Measurements from ENCODE around the gene PPM1B. TPM values are rescaled to one million over a fixed set of nuclear protein-coding genes. Genes with fewer than 3 reads are reported as not detected.
"Not testable (repeated sequence)": the region's sequence is repeated elsewhere in the genome, so short reads cannot be mapped to it uniquely, and the experiment has no call there.

Gene PPM1B
- total and polyA plus RNA-seq, 2 donors (not counting 3 experiments of a cell fraction or from before 2014, with no cell fraction given), result 8.0 to 24.1 TPM

GRCh38 chr2:44254023-44254422 is 85.3 kb downstream of the PPM1B start:
- dilution Hi-C loops (cut with MboI; ENCODE audit: extremely low pct_ligation_motif_present, low sequenced_read_pairs), result no loop called here
- DNase-seq (ENCODE audit: low read depth, low spot score), result no peak
- Histone ChIP-seq H4K20me1 (replicated peaks; ENCODE audit: control insufficient read depth, extremely low read depth, insufficient read depth, low read length) (no peaks in the 10 kb centered on the region), H3K79me2 (ENCODE audit: control insufficient read depth, insufficient read depth, low read length) (no peaks in the 10 kb centered on the region), H3K9me3 (replicated peaks; ENCODE audit: control insufficient read depth, insufficient read depth, low read length) (no peaks in the 10 kb centered on the region), H3K27me3 (ENCODE audit: control insufficient read depth in 2 of 2, insufficient read depth in 2 of 2, low read length in 2 of 2) (peaks cover 0 to 3% of the 10 kb centered on the region in 2 experiments), H3K36me3 (ENCODE audit: control insufficient read depth in 2 of 2, extremely low read depth in 1 of 2, insufficient read depth in 2 of 2, low read length in 2 of 2) (no peaks in the 10 kb centered on the region), H3K4me2 (ENCODE audit: insufficient read depth, low read length) (no peak overlapping the region), H3K9ac (replicated peaks; ENCODE audit: extremely low read depth, insufficient read depth, low read length) (no peak overlapping the region), H3K9me1 (replicated peaks; ENCODE audit: control insufficient read depth, extremely low read depth, insufficient read depth, low read length) (no peaks in the 10 kb centered on the region), H3K27ac (ENCODE audit: insufficient read depth, low read depth, low read length) (no peak overlapping the region), H3K4me1 (ENCODE audit: control insufficient read depth, extremely low read depth, insufficient read depth, low read length) (no peaks in the 10 kb centered on the region), H2AFZ (ENCODE audit: low read depth, low read length) (no peak overlapping the region), H3K4me3 (replicated peaks in 1 of 3; ENCODE audit: insufficient read depth in 1 of 3, low read depth in 1 of 3, low read length in 3 of 3) (no peak overlapping the region)
- ChIA-PET POLR2A (no interaction called here), CTCF (interaction anchor here (0.7 to 0.8 kb wide), 2 partner anchors 133 to 138 kb away, joined by 3 read pairs; no protein-coding TSS in a partner anchor)
- intact Hi-C loops (cut with micrococcal nuclease), result no loop called here
- no TSS peak for BruUV-seq (replicated peaks)
- no peak for TF ChIP-seq MAX (IDR thresholded peaks at IDR 0.05; ENCODE audit: insufficient read depth, insufficient read length)
- TF ChIP-seq FOS (IDR thresholded peaks at IDR 0.05; ENCODE audit: borderline replicate concordance, insufficient read depth, low read length), result no peak
- TF ChIP-seq POLR2AphosphoS5 (IDR thresholded peaks at IDR 0.05; ENCODE audit: insufficient read depth, low read depth, low read length), result no peak
- no peak for TF ChIP-seq POLR2A (IDR thresholded peaks at IDR 0.05; ENCODE audit: low read depth, low read length)
- no peak for TF ChIP-seq CTCF (IDR thresholded peaks at IDR 0.05; ENCODE audit: extremely low read depth in 1 of 2, insufficient read depth in 1 of 2, low read depth in 1 of 2, low read length in 2 of 2)
- TF ChIP-seq GATA2 (IDR thresholded peaks at IDR 0.05; ENCODE audit: insufficient read depth, insufficient read length, low read depth, low read length), result no peak
- TF ChIP-seq JUN (IDR thresholded peaks at IDR 0.05; ENCODE audit: borderline replicate concordance, insufficient read depth, insufficient read length, low read depth), result no peak
- no peak for TF ChIP-seq MYC (IDR thresholded peaks at IDR 0.05; ENCODE audit: low read depth, low read length)
- no peak for TF ChIP-seq EZH2 (IDR thresholded peaks at IDR 0.05; ENCODE audit: borderline replicate concordance, low read depth, low read length, severe bottlenecking)
- FAIRE-seq, result no peak

DNA sequence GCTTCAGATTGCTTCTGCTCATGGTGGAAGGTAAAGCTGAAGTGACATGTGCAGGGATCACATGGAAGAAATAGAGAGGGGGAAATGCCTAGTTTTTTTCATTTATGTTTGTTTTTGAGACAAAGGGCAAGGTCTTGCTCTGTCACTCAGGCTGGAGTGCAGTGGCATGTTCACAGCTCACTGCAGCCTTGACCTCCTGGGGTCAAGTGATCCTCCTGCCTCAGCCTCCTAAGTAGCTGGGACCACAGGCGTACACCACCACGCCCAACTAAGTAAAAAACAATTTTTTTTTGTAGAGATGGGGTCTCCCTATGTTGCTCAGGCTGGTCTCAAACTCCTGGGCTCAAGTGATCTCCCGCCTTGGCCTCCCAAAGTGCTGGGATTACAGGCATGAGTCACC is 87.0 kb downstream of the PPM1B start:
- H3K27ac ChIP-seq (ENCODE audit: insufficient read depth, low read depth, low read length); BruUV-seq (replicated peaks); FAIRE-seq; H3K4me3 ChIP-seq (replicated peaks in 1 of 3; ENCODE audit: insufficient read depth in 1 of 3, low read depth in 1 of 3, low read length in 3 of 3); H3K9me1 ChIP-seq (replicated peaks; ENCODE audit: control insufficient read depth, extremely low read depth, insufficient read depth, low read length); H3K36me3 ChIP-seq (ENCODE audit: control insufficient read depth in 2 of 2, extremely low read depth in 1 of 2, insufficient read depth in 2 of 2, low read length in 2 of 2); H3K4me1 ChIP-seq (ENCODE audit: control insufficient read depth, extremely low read depth, insufficient read depth, low read length); H3K9ac ChIP-seq (replicated peaks; ENCODE audit: extremely low read depth, insufficient read depth, low read length); H3K27me3 ChIP-seq (ENCODE audit: control insufficient read depth in 2 of 2, insufficient read depth in 2 of 2, low read length in 2 of 2); H2AFZ ChIP-seq (ENCODE audit: low read depth, low read length); intact Hi-C loops (cut with micrococcal nuclease); H3K79me2 ChIP-seq (ENCODE audit: control insufficient read depth, insufficient read depth, low read length); POLR2A ChIA-PET; DNase-seq (ENCODE audit: low read depth, low spot score); H3K4me2 ChIP-seq (ENCODE audit: insufficient read depth, low read length); H3K9me3 ChIP-seq (replicated peaks; ENCODE audit: control insufficient read depth, insufficient read depth, low read length); H4K20me1 ChIP-seq (replicated peaks; ENCODE audit: control insufficient read depth, extremely low read depth, insufficient read depth, low read length); dilution Hi-C loops (cut with MboI; ENCODE audit: extremely low pct_ligation_motif_present, low sequenced_read_pairs): not testable (repeated sequence)
- CTCF ChIA-PET, result interaction anchor here (1.3 kb wide), 3 partner anchors 10 to 212 kb away, joined by 3 to 4 read pairs (median 3); no protein-coding TSS in a partner anchor

- H3K4me1 ChIP-seq (ENCODE audit: control insufficient read depth, extremely low read depth, insufficient read depth, low read length); H3K4me3 ChIP-seq (replicated peaks in 1 of 3; ENCODE audit: insufficient read depth in 1 of 3, low read depth in 1 of 3, low read length in 3 of 3); BruUV-seq (replicated peaks); DNase-seq (ENCODE audit: low read depth, low spot score); H2AFZ ChIP-seq (ENCODE audit: low read depth, low read length); H3K27me3 ChIP-seq (ENCODE audit: control insufficient read depth in 2 of 2, insufficient read depth in 2 of 2, low read length in 2 of 2); intact Hi-C loops (cut with micrococcal nuclease); H3K27ac ChIP-seq (ENCODE audit: insufficient read depth, low read depth, low read length); H3K9me3 ChIP-seq (replicated peaks; ENCODE audit: control insufficient read depth, insufficient read depth, low read length); H3K9me1 ChIP-seq (replicated peaks; ENCODE audit: control insufficient read depth, extremely low read depth, insufficient read depth, low read length); H3K36me3 ChIP-seq (ENCODE audit: control insufficient read depth in 2 of 2, extremely low read depth in 1 of 2, insufficient read depth in 2 of 2, low read length in 2 of 2); dilution Hi-C loops (cut with MboI; ENCODE audit: extremely low pct_ligation_motif_present, low sequenced_read_pairs); POLR2A ChIA-PET; H3K79me2 ChIP-seq (ENCODE audit: control insufficient read depth, insufficient read depth, low read length); H3K4me2 ChIP-seq (ENCODE audit: insufficient read depth, low read length); CTCF ChIA-PET; H3K9ac ChIP-seq (replicated peaks; ENCODE audit: extremely low read depth, insufficient read depth, low read length); FAIRE-seq; H4K20me1 ChIP-seq (replicated peaks; ENCODE audit: control insufficient read depth, extremely low read depth, insufficient read depth, low read length): not testable (repeated sequence)
These were observed 89.1 kb downstream of the PPM1B start for GRCh38 chr2:44257802-44258201.

Measured in endothelial cell of umbilical vein (primary cell).